HepG2 (cell line): Measurements from ENCODE around the gene LATS1. TPM values are rescaled to one million over a fixed set of nuclear protein-coding genes. Genes with fewer than 3 reads are reported as not detected.

Experiments used
- CAMTA2 ChIP-seq: sonication (generic); formaldehyde crosslinking; IDR thresholded peaks from 2 replicates; pipeline ENCODE4 v1.4.0; 2020; ENCODE audit warnings: mild to moderate bottlenecking, missing genetic modification reagents, borderline replicate concordance
- ELF4 ChIP-seq: sonication (generic); formaldehyde crosslinking; IDR thresholded peaks from 2 replicates; pipeline ENCODE4 v1.5.0; 2020; ENCODE audit warnings: missing genetic modification reagents, mild to moderate bottlenecking, moderate library complexity, borderline replicate concordance
- FOSL2 ChIP-seq: sonication (generic); formaldehyde crosslinking; IDR thresholded peaks from 2 replicates; pipeline ENCODE4 v1.4.0; 2020; ENCODE audit warnings: missing genetic modification reagents
- FOXK1 ChIP-seq: sonication (generic); formaldehyde crosslinking; IDR thresholded peaks from 2 replicates; pipeline ENCODE4 v1.4.0; 2020; ENCODE audit warnings: low read depth, missing genetic modification reagents, borderline replicate concordance
- RCOR2 ChIP-seq: IDR thresholded peaks from 2 replicates; pipeline ENCODE4 v1.6.1; 2016; ENCODE audit warnings: missing biosample characterization, missing genetic modification reagents
- SKI ChIP-seq: fragments of 450-650 bp; IDR thresholded peaks from one replicate; pipeline ENCODE4 v1.6.1; 2018; ENCODE audit warnings: mild to moderate bottlenecking; ENCODE audit not compliant: partially characterized antibody
- ZFP36L2 ChIP-seq: sonication (generic); formaldehyde crosslinking; IDR thresholded peaks from 2 replicates; pipeline ENCODE4 v1.4.0; 2020; ENCODE audit warnings: missing genetic modification reagents
- ZFYVE20 ChIP-seq: sonication (generic); formaldehyde crosslinking; IDR thresholded peaks from 2 replicates; pipeline ENCODE4 v1.8.0; 2023; ENCODE audit warnings: low read depth, mild to moderate bottlenecking, moderate library complexity, missing genetic modification reagents, borderline replicate concordance
- ZMYM2 ChIP-seq: sonication (generic); formaldehyde crosslinking; IDR thresholded peaks from 2 replicates; pipeline ENCODE4 v1.8.0; 2022; ENCODE audit warnings: mild to moderate bottlenecking, missing genetic modification reagents
- ZMYM3 ChIP-seq: sonication (generic); formaldehyde crosslinking; IDR thresholded peaks from 2 replicates; pipeline ENCODE4 v1.5.1; 2020; ENCODE audit warnings: mild to moderate bottlenecking, missing genetic modification reagents
- ZNF552 ChIP-seq: sonication (generic); formaldehyde crosslinking; IDR thresholded peaks from 2 replicates; pipeline ENCODE4 v1.9.0; 2022; ENCODE audit warnings: missing genetic modification reagents, mild to moderate bottlenecking, borderline replicate concordance
- ZNF570 ChIP-seq: sonication (generic); formaldehyde crosslinking; IDR thresholded peaks from 2 replicates; pipeline ENCODE4 v1.4.0; 2020; ENCODE audit warnings: mild to moderate bottlenecking, missing genetic modification reagents, borderline replicate concordance
- ZNF619 ChIP-seq: sonication (generic); formaldehyde crosslinking; IDR thresholded peaks from 2 replicates; pipeline ENCODE4 v1.4.0; 2020; ENCODE audit warnings: mild to moderate bottlenecking, missing genetic modification reagents
- ZNF841 ChIP-seq: sonication (generic); formaldehyde crosslinking; IDR thresholded peaks from 2 replicates; pipeline ENCODE4 v1.8.1; 2023; ENCODE audit warnings: missing genetic modification reagents, borderline replicate concordance
- polyA plus RNA-seq, 8 experiments: library from polyadenylated mRNA; depleted of rRNA in 3 of 8; stranded (reverse) in 7 of 8; unstranded in 1 of 8; fragments of >200 nt; fragmentation: Illumina TruSeq in 4 of 8; extraction: Trizol in 4 of 8; gene quantifications; 2 replicates each; pipeline versions ENCODE4 v1.2.1 to v1.2.3, GENCODE V29; 2011 to 2016; ENCODE audit warnings: low read depth in 4 of 8, missing spikeins in 1 of 8, mixed read lengths in 1 of 8; ENCODE audit not compliant: insufficient read depth in 1 of 8
- total RNA-seq, 5 experiments: library from RNA; depleted of rRNA; stranded (reverse); fragments of >200 nt; fragmentation: Illumina TruSeq; extraction: Trizol; gene quantifications; 2 replicates each; pipeline ENCODE4 v1.2.3, GENCODE V29; 2016; ENCODE audit warnings: low read depth in 1 of 5
- TF ChIP-seq, protein P1 (sequence below): sonication (generic); formaldehyde crosslinking; conservative IDR thresholded peaks from 2 replicates; pipeline ENCODE4 v1.4.0; 2020; ENCODE audit warnings: missing genetic modification reagents
- TF ChIP-seq, protein P2 (sequence below): IDR thresholded peaks from 2 replicates; pipeline ENCODE4 v1.6.1; 2018; ENCODE audit warnings: missing genetic modification reagents, mild to moderate bottlenecking, missing compliant biosample characterization
- TF ChIP-seq, protein P3 (sequence below): sonication (generic); formaldehyde crosslinking; IDR thresholded peaks from 2 replicates; pipeline ENCODE4 v1.4.0; 2020; ENCODE audit warnings: low read depth, missing genetic modification reagents
- TF ChIP-seq, protein P4 (sequence below): sonication (generic); formaldehyde crosslinking; IDR thresholded peaks from 2 replicates; pipeline ENCODE4 v1.9.0; 2021; ENCODE audit warnings: missing genetic modification reagents, borderline replicate concordance
- TF ChIP-seq, protein P5 (sequence below): sonication (generic); formaldehyde crosslinking; IDR thresholded peaks from 2 replicates; pipeline ENCODE4 v1.4.0; 2020; ENCODE audit warnings: missing genetic modification reagents, borderline replicate concordance

LATS1 gene
- total and polyA plus RNA-seq, 2 of the 13 experiments (the other 11 are each of a cell fraction or from before 2014, with no cell fraction given): 9.9 to 12.6 TPM

DNA sequence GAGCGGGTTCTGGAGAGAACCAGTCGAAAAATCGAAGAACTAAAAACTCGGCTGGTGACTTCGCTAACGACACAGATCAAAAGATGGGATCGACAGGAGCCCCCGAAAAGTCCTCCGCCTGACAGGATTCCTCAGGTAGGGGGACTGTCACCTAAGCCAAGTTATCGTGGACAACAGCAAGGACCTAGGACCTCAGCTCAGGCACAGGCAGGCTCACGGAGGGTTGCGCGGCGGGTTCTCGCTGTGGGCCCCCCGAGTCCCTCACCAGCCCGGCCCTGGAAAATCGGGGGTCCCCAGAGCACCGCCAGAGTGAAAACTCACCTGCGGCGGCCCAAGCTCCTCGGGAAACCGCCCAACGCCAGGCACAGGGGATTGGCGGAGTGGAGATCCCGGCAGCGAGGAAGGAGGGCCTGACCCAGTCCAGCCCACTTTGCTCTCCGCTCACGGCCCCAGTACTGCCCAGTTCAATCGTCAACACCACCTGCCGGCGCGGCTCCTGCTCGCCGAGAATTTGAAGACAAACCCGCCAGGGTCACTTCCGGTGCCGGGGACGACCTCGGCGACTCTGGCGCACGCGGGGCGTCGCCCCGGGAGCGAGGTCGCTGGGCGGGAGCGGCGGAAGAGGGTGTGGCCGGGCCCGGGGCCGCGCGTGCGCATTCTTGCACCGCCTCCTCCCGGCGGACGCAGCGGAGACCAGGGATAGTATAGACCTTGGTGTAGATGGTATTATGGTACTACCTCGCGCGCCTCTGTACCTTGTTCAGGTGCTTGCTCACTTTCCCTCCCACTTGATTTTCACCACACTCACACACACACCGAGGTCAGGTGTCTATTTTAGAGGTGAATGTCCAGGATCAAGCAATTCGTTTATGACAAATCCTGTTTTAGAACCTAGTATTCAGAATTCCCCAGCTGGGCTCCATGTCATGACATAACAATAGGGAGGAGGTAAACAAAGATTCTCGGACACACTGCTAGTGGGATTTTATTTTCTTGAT, 69.5 kb downstream of the LATS1 start, which contains the start of gene KATNA1 (continued):
- TF ChIP-seq RCOR2 (CRISPR knock-in tag) (peak; percentile 57; the same call in 1 of the 2 replicates), FOSL2 (CRISPR knock-in tag) (peak; percentile 70; the same call in 1 of the 2 replicates), SKI (peak; percentile 61), ZMYM3 (CRISPR knock-in tag) (no peak), ZMYM2 (peak; percentile 90), ZNF841 (CRISPR knock-in tag) (peak; percentile 98), ZFP36L2 (CRISPR knock-in tag) (peak; percentile 94), ZNF619 (CRISPR knock-in tag) (peak; percentile 99), ZFYVE20 (CRISPR knock-in tag) (no peak; the same call in 1 of the 2 replicates), CAMTA2 (CRISPR knock-in tag) (peak; percentile 89), ZNF570 (peak; percentile 98; the same call in 1 of the 2 replicates), FOXK1 (peak; percentile 93), ZNF552 (CRISPR knock-in tag) (peak; percentile 100), ELF4 (CRISPR knock-in tag) (peak; percentile 97; the same call in 1 of the 2 replicates)
- TF ChIP-seq, protein P1, sequence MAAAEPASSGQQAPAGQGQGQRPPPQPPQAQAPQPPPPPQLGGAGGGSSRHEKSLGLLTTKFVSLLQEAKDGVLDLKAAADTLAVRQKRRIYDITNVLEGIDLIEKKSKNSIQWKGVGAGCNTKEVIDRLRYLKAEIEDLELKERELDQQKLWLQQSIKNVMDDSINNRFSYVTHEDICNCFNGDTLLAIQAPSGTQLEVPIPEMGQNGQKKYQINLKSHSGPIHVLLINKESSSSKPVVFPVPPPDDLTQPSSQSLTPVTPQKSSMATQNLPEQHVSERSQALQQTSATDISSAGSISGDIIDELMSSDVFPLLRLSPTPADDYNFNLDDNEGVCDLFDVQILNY (CRISPR knock-in tag): peak; percentile 90
- TF ChIP-seq, protein P2, sequence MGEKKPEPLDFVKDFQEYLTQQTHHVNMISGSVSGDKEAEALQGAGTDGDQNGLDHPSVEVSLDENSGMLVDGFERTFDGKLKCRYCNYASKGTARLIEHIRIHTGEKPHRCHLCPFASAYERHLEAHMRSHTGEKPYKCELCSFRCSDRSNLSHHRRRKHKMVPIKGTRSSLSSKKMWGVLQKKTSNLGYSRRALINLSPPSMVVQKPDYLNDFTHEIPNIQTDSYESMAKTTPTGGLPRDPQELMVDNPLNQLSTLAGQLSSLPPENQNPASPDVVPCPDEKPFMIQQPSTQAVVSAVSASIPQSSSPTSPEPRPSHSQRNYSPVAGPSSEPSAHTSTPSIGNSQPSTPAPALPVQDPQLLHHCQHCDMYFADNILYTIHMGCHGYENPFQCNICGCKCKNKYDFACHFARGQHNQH: peak; percentile 98
- TF ChIP-seq, protein P3, sequence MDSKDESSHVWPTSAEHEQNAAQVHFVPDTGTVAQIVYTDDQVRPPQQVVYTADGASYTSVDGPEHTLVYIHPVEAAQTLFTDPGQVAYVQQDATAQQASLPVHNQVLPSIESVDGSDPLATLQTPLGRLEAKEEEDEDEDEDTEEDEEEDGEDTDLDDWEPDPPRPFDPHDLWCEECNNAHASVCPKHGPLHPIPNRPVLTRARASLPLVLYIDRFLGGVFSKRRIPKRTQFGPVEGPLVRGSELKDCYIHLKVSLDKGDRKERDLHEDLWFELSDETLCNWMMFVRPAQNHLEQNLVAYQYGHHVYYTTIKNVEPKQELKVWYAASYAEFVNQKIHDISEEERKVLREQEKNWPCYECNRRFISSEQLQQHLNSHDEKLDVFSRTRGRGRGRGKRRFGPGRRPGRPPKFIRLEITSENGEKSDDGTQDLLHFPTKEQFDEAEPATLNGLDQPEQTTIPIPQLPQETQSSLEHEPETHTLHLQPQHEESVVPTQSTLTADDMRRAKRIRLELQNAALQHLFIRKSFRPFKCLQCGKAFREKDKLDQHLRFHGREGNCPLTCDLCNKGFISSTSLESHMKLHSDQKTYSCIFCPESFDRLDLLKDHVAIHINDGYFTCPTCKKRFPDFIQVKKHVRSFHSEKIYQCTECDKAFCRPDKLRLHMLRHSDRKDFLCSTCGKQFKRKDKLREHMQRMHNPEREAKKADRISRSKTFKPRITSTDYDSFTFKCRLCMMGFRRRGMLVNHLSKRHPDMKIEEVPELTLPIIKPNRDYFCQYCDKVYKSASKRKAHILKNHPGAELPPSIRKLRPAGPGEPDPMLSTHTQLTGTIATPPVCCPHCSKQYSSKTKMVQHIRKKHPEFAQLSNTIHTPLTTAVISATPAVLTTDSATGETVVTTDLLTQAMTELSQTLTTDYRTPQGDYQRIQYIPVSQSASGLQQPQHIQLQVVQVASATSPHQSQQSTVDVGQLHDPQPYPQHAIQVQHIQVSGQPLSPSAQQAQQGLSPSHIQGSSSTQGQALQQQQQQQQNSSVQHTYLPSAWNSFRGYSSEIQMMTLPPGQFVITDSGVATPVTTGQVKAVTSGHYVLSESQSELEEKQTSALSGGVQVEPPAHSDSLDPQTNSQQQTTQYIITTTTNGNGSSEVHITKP (CRISPR knock-in tag): peak; percentile 83; the same call in 1 of the 2 replicates
- TF ChIP-seq, protein P4, sequence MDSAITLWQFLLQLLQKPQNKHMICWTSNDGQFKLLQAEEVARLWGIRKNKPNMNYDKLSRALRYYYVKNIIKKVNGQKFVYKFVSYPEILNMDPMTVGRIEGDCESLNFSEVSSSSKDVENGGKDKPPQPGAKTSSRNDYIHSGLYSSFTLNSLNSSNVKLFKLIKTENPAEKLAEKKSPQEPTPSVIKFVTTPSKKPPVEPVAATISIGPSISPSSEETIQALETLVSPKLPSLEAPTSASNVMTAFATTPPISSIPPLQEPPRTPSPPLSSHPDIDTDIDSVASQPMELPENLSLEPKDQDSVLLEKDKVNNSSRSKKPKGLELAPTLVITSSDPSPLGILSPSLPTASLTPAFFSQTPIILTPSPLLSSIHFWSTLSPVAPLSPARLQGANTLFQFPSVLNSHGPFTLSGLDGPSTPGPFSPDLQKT (CRISPR knock-in tag): peak; percentile 96; the same call in 1 of the 2 replicates
- TF ChIP-seq, protein P5, sequence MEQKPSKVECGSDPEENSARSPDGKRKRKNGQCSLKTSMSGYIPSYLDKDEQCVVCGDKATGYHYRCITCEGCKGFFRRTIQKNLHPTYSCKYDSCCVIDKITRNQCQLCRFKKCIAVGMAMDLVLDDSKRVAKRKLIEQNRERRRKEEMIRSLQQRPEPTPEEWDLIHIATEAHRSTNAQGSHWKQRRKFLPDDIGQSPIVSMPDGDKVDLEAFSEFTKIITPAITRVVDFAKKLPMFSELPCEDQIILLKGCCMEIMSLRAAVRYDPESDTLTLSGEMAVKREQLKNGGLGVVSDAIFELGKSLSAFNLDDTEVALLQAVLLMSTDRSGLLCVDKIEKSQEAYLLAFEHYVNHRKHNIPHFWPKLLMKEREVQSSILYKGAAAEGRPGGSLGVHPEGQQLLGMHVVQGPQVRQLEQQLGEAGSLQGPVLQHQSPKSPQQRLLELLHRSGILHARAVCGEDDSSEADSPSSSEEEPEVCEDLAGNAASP (CRISPR knock-in tag): peak; percentile 95
